B cell (primary cell): ENCODE results near the gene TOX2. TPM values are rescaled to one million over a fixed set of nuclear protein-coding genes. Genes with fewer than 3 reads are reported as not detected.

ENCODE experiments used
- ATAC-seq: fragments of 200-7000 bp; cut with Tn5 transposase; one replicate; pipeline ENCODE4 v1.10.0; 2021; ENCODE audit warnings: low read depth, mild to moderate bottlenecking, moderate number of reproducible peaks, moderate library complexity
- CTCF ChIA-PET: fragments of 350-600 bp; sonication (Branson Sonifier 250); formaldehyde crosslinking; loops from one replicate; lab custom pipeline; 2021; ENCODE audit warnings: antibody characterized with exemption, inconsistent platforms; lab: Charles Lee
- POLR2A ChIA-PET: fragments of 350-600 bp; sonication (Branson Sonifier 250); formaldehyde crosslinking; loops from one replicate; lab custom pipeline; 2021; ENCODE audit warnings: antibody characterized with exemption; lab: Charles Lee
- DNase-seq: peaks from one replicate; pipeline ENCODE4 v3.0.0; 2013
- H2AFZ ChIP-seq: 2 replicates; pipeline ENCODE4 v1.6.1; 2012; ENCODE audit warnings: mild to moderate bottlenecking, low read depth, low read length; ENCODE audit not compliant: insufficient read depth, poor library complexity, severe bottlenecking
- H3K27ac ChIP-seq, 2 donors: 1 replicate in 1 of 2; 2 replicates in 1 of 2; pipeline ENCODE4 v1.5.1; 2012 to 2013; ENCODE audit warnings: low read length in 2 of 2, mild to moderate bottlenecking in 2 of 2, moderate library complexity in 1 of 2
- H3K27me3 ChIP-seq, 4 experiments: fragments of 200-600 bp in 1 of 4; sonication (generic) in 1 of 4; replicated peaks in 1 of 4; 1 replicate in 2 of 4; 2 replicates in 2 of 4; pipeline versions ENCODE4 v1.6.1 to v1.7.0; 2013 to 2016; ENCODE audit warnings: low read length in 3 of 4, mild to moderate bottlenecking in 2 of 4, mixed read lengths in 1 of 4, moderate library complexity in 1 of 4; ENCODE audit not compliant: insufficient read depth in 4 of 4, control insufficient read depth in 3 of 4; ENCODE audit errors: control extremely low read depth in 1 of 4
- H3K36me3 ChIP-seq, 2 experiments: replicated peaks in 1 of 2; 1 replicate in 1 of 2; 2 replicates in 1 of 2; pipeline versions ENCODE4 v1.6.1 to v1.7.1; 2013; ENCODE audit warnings: low read length in 1 of 2; ENCODE audit not compliant: insufficient read depth in 2 of 2, control insufficient read depth in 1 of 2; ENCODE audit errors: control extremely low read depth in 1 of 2, extremely low read depth in 1 of 2
- H3K4me1 ChIP-seq, 2 donors: fragments of 200-600 bp in 1 of 2; sonication (generic) in 1 of 2; 1 replicate in 1 of 2; 2 replicates in 1 of 2; pipeline versions ENCODE4 v1.5.1 to v1.6.1; 2013 to 2017; ENCODE audit warnings: low read length in 2 of 2; ENCODE audit not compliant: control insufficient read depth in 2 of 2, insufficient read depth in 2 of 2
- H3K4me2 ChIP-seq: replicated peaks from 2 replicates; pipeline ENCODE3; 2012; ENCODE audit warnings: mild to moderate bottlenecking, low read depth, low read length; ENCODE audit not compliant: poor library complexity, severe bottlenecking
- H3K4me3 ChIP-seq, 5 experiments: fragments of 200-600 bp in 1 of 5; sonication (generic) in 1 of 5; 1 replicate in 3 of 5; 2 replicates in 2 of 5; pipeline versions ENCODE4 v1.5.1 to v1.7.0; 2011 to 2016; ENCODE audit warnings: low read length in 4 of 5, mild to moderate bottlenecking in 4 of 5, low read depth in 2 of 5, control low read depth in 1 of 5, moderate library complexity in 1 of 5; ENCODE audit not compliant: insufficient read depth in 1 of 5; ENCODE audit errors: control extremely low read depth in 1 of 5, extremely low read depth in 1 of 5
- H3K79me2 ChIP-seq: fragments of 200-600 bp; sonication (generic); one replicate; pipeline ENCODE4 v1.6.0; 2016; ENCODE audit warnings: low read length; ENCODE audit not compliant: control insufficient read depth, insufficient read depth
- H3K9ac ChIP-seq: fragments of 200-600 bp; sonication (generic); 2 replicates; pipeline ENCODE4 v1.6.1; 2017; ENCODE audit warnings: mild to moderate bottlenecking, low read length, moderate library complexity
- H3K9me3 ChIP-seq, 3 donors: one replicate each; pipeline versions ENCODE4 v1.6.1 to v1.7.1; 2013; ENCODE audit warnings: low read length in 2 of 3; ENCODE audit not compliant: control insufficient read depth in 2 of 3, insufficient read depth in 1 of 3; ENCODE audit errors: control extremely low read depth in 1 of 3
- H4K20me1 ChIP-seq: 2 replicates; pipeline ENCODE4 v1.6.0; 2012; ENCODE audit warnings: mild to moderate bottlenecking, low read length; ENCODE audit not compliant: insufficient read depth, control insufficient read depth, poor library complexity, severe bottlenecking
- H3K27ac Mint-ChIP-seq: one replicate; pipeline ENCODE4 v1.8.0; 2021; ENCODE audit warnings: mixed read lengths
- H3K27me3 Mint-ChIP-seq: one replicate; pipeline ENCODE4 v1.8.0; 2021; ENCODE audit warnings: mixed read lengths
- H3K4me1 Mint-ChIP-seq: one replicate; pipeline ENCODE4 v1.8.0; 2021; ENCODE audit warnings: mixed read lengths
- H3K4me3 Mint-ChIP-seq: one replicate; pipeline ENCODE4 v1.8.0; 2021; ENCODE audit warnings: mixed read lengths
- H3K9me3 Mint-ChIP-seq: one replicate; pipeline ENCODE4 v1.8.0; 2022; ENCODE audit warnings: mixed read lengths; ENCODE audit not compliant: insufficient read depth
- CTCF ChIP-seq: fragments of 200-600 bp; IDR thresholded peaks from one replicate; pipeline ENCODE4 v1.8.0; 2022; ENCODE audit warnings: antibody characterized with exemption, mild to moderate bottlenecking
- EZH2 ChIP-seq: IDR thresholded peaks from 2 replicates; pipeline ENCODE4 v1.6.1; 2012; ENCODE audit warnings: borderline replicate concordance, low read depth, mild to moderate bottlenecking, moderate library complexity, low read length; ENCODE audit not compliant: insufficient read depth, poor library complexity, severe bottlenecking
- WGBS: methylation state at CpG from one replicate; pipeline ENCODE4 v1.1.5; 2013; ENCODE audit warnings: missing lambda C conversion rate; ENCODE audit not compliant: insufficient coverage; 5-methylcytosine and 5-hydroxymethylcytosine counted together
- intact Hi-C: fragments of 100-400 bp; cut with micrococcal nuclease; formaldehyde crosslinking; loops from one replicate; pipeline ENCODE4 v1.10.0; 2022
- polyA plus RNA-seq: library from polyadenylated mRNA; depleted of rRNA; stranded (reverse); fragments of >200 nt; gene quantifications from 2 replicates; pipeline ENCODE4 v1.2.3, GENCODE V29; 2012
- total RNA-seq, 2 donors: library from RNA; stranded (reverse); fragments of 120-200 nt in 1 of 2; gene quantifications; 1 replicate in 1 of 2; 2 replicates in 1 of 2; pipeline versions ENCODE4 v1.2.3 to v1.2.4, GENCODE V29; 2013 to 2022

The TOX2 gene
- total and polyA plus RNA-seq, 2 donors (not counting 1 experiment from before 2014, with no cell fraction given): 1.2 to 4.1 TPM

GRCh38 chr20:44003609-44004008 is 89.0 kb downstream of the TOX2 start:
- Histone ChIP-seq H3K4me2 (no peak overlapping the region), H3K4me1 (no peaks in the 10 kb centered on the region), H3K9me3 (no peaks in the 10 kb centered on the region), H2AFZ (no peak overlapping the region), H3K9ac (no peak overlapping the region), H3K36me3 (no peaks in the 10 kb centered on the region), H3K27me3 (peaks cover 0 to 6% (median 2%) of the 10 kb centered on the region in 4 experiments), H3K79me2 (no peaks in the 10 kb centered on the region), H4K20me1 (no peaks in the 10 kb centered on the region), H3K27ac (no peak overlapping the region), H3K4me3 (no peak overlapping the region)
- no peak overlapping the region for H3K4me3 Mint-ChIP-seq
- ChIA-PET CTCF (no interaction called here), POLR2A (no interaction called here)
- TF ChIP-seq EZH2 (no peak), CTCF (no peak)
- ATAC-seq (no peak), DNase-seq (no peak)
- H3K9me3 Mint-ChIP-seq: no peaks in the 10 kb centered on the region
- H3K27ac Mint-ChIP-seq: no peak overlapping the region
- no peaks in the 10 kb centered on the region for H3K4me1 Mint-ChIP-seq
- H3K27me3 Mint-ChIP-seq: peaks cover 24% of the 10 kb centered on the region
- WGBS: 91% methylated on average over 5 of the region's 5 CpGs
- intact Hi-C loops: no loop called here

- ChIA-PET POLR2A (no interaction called here), CTCF (no interaction called here)
- intact Hi-C loops: no loop called here
- WGBS: 97% methylated on average over 2 of the region's 4 CpGs
- Histone ChIP-seq H3K36me3 (no peaks in the 10 kb centered on the region), H4K20me1 (no peaks in the 10 kb centered on the region), H2AFZ (no peak overlapping the region), H3K79me2 (no peaks in the 10 kb centered on the region), H3K9me3 (no peaks in the 10 kb centered on the region), H3K4me3 (no peak overlapping the region), H3K4me2 (no peak overlapping the region), H3K9ac (no peak overlapping the region), H3K4me1 (no peaks in the 10 kb centered on the region), H3K27ac (no peak overlapping the region), H3K27me3 (peaks cover 0 to 6% (median 2%) of the 10 kb centered on the region in 4 experiments)
- no peaks in the 10 kb centered on the region for H3K9me3 Mint-ChIP-seq
- H3K27ac Mint-ChIP-seq: no peak overlapping the region
- TF ChIP-seq CTCF: no peak
- no peak for TF ChIP-seq EZH2
- DNase-seq: no peak
- no peak overlapping the region for H3K4me3 Mint-ChIP-seq
- peaks cover 24% of the 10 kb centered on the region for H3K27me3 Mint-ChIP-seq
- H3K4me1 Mint-ChIP-seq: no peaks in the 10 kb centered on the region
- no peak for ATAC-seq
Measured at GRCh38 chr20:44004306-44004915, 89.8 kb downstream of the TOX2 start.
